K562 (cell line): ENCODE measurements around the gene NR4A2. TPM values are rescaled to one million over a fixed set of nuclear protein-coding genes. Genes with fewer than 3 reads are reported as not detected.

Source experiments
- BDP1 ChIP-seq: IDR thresholded peaks from 3 replicates; pipeline ENCODE4 v1.6.1; 2011; ENCODE audit not compliant: insufficient read length, insufficient read depth
- CCNT2 ChIP-seq: IDR thresholded peaks from 2 replicates; pipeline ENCODE4 v1.6.1; 2011; ENCODE audit warnings: borderline replicate concordance, low read depth, mild to moderate bottlenecking, moderate library complexity, mixed read lengths, low read length; ENCODE audit not compliant: insufficient read length; ENCODE audit errors: extremely low read depth
- FOSL1 ChIP-seq: fragments of 200-800 bp; sonication (Bioruptor generic); conservative IDR thresholded peaks from 2 replicates; pipeline ENCODE4 v1.6.1; 2016; ENCODE audit warnings: missing genetic modification characterization, missing compliant biosample characterization
- HDAC2 ChIP-seq: fragments of 450-650 bp; IDR thresholded peaks from 2 replicates; pipeline ENCODE4 v1.6.1; 2016; ENCODE audit warnings: mild to moderate bottlenecking
- HDGF ChIP-seq: fragments of 450-650 bp; IDR thresholded peaks from 2 replicates; pipeline ENCODE4 v1.6.1; 2016
- HIVEP1 ChIP-seq: fragments of 250-450 bp; sonication (Bioruptor Pico); IDR thresholded peaks from 2 replicates; pipeline ENCODE4 v1.4.0; 2020; ENCODE audit warnings: mild to moderate bottlenecking
- JUN ChIP-seq, 2 experiments: sonication (generic) in 1 of 2; formaldehyde crosslinking in 1 of 2; IDR thresholded peaks; 2 replicates each; pipeline versions ENCODE4 v1.6.1 to v1.8.0; 2012 to 2022; ENCODE audit warnings: borderline replicate concordance in 2 of 2, mild to moderate bottlenecking in 2 of 2, improper control_type of control experiment in 1 of 2, low read depth in 1 of 2, low read length in 1 of 2, missing genetic modification reagents in 1 of 2
- MYBL2 ChIP-seq, 2 experiments: fragments of 450-650 bp in 1 of 2; sonication (generic) in 1 of 2; formaldehyde crosslinking in 1 of 2; IDR thresholded peaks; 2 replicates each; pipeline versions ENCODE4 v1.6.1 to v1.8.1; 2017 to 2022; ENCODE audit warnings: borderline replicate concordance in 1 of 2, inconsistent platforms in 1 of 2, low read depth in 1 of 2, mild to moderate bottlenecking in 1 of 2, missing genetic modification reagents in 1 of 2, moderate library complexity in 1 of 2
- NBN ChIP-seq: fragments of 450-650 bp; IDR thresholded peaks from 2 replicates; pipeline ENCODE4 v1.6.1; 2016; ENCODE audit warnings: low read depth, mild to moderate bottlenecking
- POU5F1 ChIP-seq: fragments of 150-350 bp; IDR thresholded peaks from 2 replicates; pipeline ENCODE4 v1.6.1; 2014; ENCODE audit warnings: borderline replicate concordance, low read length, low read depth, mild to moderate bottlenecking; ENCODE audit not compliant: partially characterized antibody
- RFX5 ChIP-seq: IDR thresholded peaks from 2 replicates; pipeline ENCODE4 v1.6.1; 2011; ENCODE audit warnings: low read depth, mild to moderate bottlenecking, improper control_type of control experiment, low read length
- RUNX1 ChIP-seq: sonication (generic); IDR thresholded peaks from 2 replicates; pipeline ENCODE4 v1.6.1; 2016; ENCODE audit warnings: antibody characterized with exemption, low read depth
- SIRT6 ChIP-seq: IDR thresholded peaks from one replicate; pipeline ENCODE4 v1.6.1; 2012; ENCODE audit warnings: low read depth, mild to moderate bottlenecking, control low read depth, inconsistent platforms, low read length, moderate library complexity
- SREBF1 ChIP-seq: fragments of 150-350 bp; IDR thresholded peaks from 2 replicates; pipeline ENCODE4 v1.6.1; 2014; ENCODE audit warnings: antibody characterized with exemption, low read depth, low read length, borderline replicate concordance
- YY1 ChIP-seq, 3 experiments: IDR thresholded peaks; 2 replicates each; pipeline ENCODE4 v1.6.1; 2011; ENCODE audit warnings: low read length in 2 of 3, mild to moderate bottlenecking in 2 of 3, moderate library complexity in 2 of 3, borderline replicate concordance in 1 of 3, control low read depth in 1 of 3, low read depth in 1 of 3; ENCODE audit not compliant: insufficient read depth in 3 of 3, insufficient replicate concordance in 2 of 3, control insufficient read depth in 1 of 3, insufficient read length in 1 of 3; ENCODE audit errors: extremely low read depth in 1 of 3
- ZNF12 ChIP-seq: sonication (generic); formaldehyde crosslinking; IDR thresholded peaks from 2 replicates; pipeline ENCODE4 v1.4.0; 2020; ENCODE audit warnings: mild to moderate bottlenecking, missing genetic modification reagents
- ZNF253 ChIP-seq: fragments of 250-450 bp; sonication (Bioruptor Pico); conservative IDR thresholded peaks from 2 replicates; pipeline ENCODE4 v1.6.1; 2021; ENCODE audit warnings: mild to moderate bottlenecking
- ZNF444 ChIP-seq: fragments of 250-450 bp; sonication (Bioruptor Pico); IDR thresholded peaks from 2 replicates; pipeline ENCODE4 v1.4.0; 2020; ENCODE audit warnings: mild to moderate bottlenecking, moderate library complexity
- polyA plus RNA-seq, 8 experiments: library from polyadenylated mRNA; depleted of rRNA in 4 of 8; stranded (reverse) in 5 of 8; unstranded in 3 of 8; fragments of >200 nt; fragmentation: Nextera tagmentation in 2 of 8; fragmentation: Illumina TruSeq in 1 of 8; extraction: Ambion mirVana in 2 of 8; extraction: Trizol in 1 of 8; gene quantifications; 2 replicates each; pipeline versions ENCODE4 v1.2.1 to v1.2.3, GENCODE V29; 2011 to 2014; ENCODE audit warnings: inconsistent platforms in 1 of 8, missing spikeins in 1 of 8
- total RNA-seq, 7 experiments: library from RNA; depleted of rRNA in 6 of 7; stranded (reverse); fragments of >200 nt in 6 of 7; fragmentation: Illumina TruSeq in 2 of 7; extraction: Trizol in 2 of 7; gene quantifications; 2 replicates each; pipeline versions ENCODE4 v1.2.1 to v1.2.3, GENCODE V29; 2011 to 2021; ENCODE audit warnings: low replicate concordance in 1 of 7
- TF ChIP-seq, protein P1 (sequence below): sonication (generic); formaldehyde crosslinking; IDR thresholded peaks from 2 replicates; pipeline ENCODE4 v1.8.1; 2023; ENCODE audit warnings: mild to moderate bottlenecking, missing genetic modification reagents
- TF ChIP-seq, protein P2 (sequence below): fragments of 450-650 bp; IDR thresholded peaks from 2 replicates; pipeline ENCODE4 v1.6.1; 2016; ENCODE audit warnings: borderline replicate concordance

NR4A2 gene
- total and polyA plus RNA-seq, 9 of the 15 experiments (the other 6 are each of a cell fraction or from before 2014, with no cell fraction given), result 0.94 to 5.1 (median 1.3) TPM

- TF ChIP-seq, protein P1, sequence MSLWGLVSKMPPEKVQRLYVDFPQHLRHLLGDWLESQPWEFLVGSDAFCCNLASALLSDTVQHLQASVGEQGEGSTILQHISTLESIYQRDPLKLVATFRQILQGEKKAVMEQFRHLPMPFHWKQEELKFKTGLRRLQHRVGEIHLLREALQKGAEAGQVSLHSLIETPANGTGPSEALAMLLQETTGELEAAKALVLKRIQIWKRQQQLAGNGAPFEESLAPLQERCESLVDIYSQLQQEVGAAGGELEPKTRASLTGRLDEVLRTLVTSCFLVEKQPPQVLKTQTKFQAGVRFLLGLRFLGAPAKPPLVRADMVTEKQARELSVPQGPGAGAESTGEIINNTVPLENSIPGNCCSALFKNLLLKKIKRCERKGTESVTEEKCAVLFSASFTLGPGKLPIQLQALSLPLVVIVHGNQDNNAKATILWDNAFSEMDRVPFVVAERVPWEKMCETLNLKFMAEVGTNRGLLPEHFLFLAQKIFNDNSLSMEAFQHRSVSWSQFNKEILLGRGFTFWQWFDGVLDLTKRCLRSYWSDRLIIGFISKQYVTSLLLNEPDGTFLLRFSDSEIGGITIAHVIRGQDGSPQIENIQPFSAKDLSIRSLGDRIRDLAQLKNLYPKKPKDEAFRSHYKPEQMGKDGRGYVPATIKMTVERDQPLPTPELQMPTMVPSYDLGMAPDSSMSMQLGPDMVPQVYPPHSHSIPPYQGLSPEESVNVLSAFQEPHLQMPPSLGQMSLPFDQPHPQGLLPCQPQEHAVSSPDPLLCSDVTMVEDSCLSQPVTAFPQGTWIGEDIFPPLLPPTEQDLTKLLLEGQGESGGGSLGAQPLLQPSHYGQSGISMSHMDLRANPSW, result no peak
- no peak for TF ChIP-seq JUN (IDR thresholded peaks at IDR 0.05; ENCODE audit: borderline replicate concordance, low read depth, low read length)
- no peak for TF ChIP-seq JUN (CRISPR knock-in tag; IDR thresholded peaks at IDR 0.05; ENCODE audit: borderline replicate concordance)
- no peak; the same call in 1 of the 2 replicates for TF ChIP-seq HDAC2
- TF ChIP-seq FOSL1 (tag), result no peak; the same call in 1 of the 2 replicates
- no peak for TF ChIP-seq HDGF
- no peak for TF ChIP-seq HIVEP1 (CRISPR knock-in tag)
- TF ChIP-seq MYBL2 (IDR thresholded peaks at IDR 0.05; ENCODE audit: low read depth), result no peak
- no peak for TF ChIP-seq MYBL2 (CRISPR knock-in tag; IDR thresholded peaks at IDR 0.05; ENCODE audit: borderline replicate concordance)
- TF ChIP-seq CCNT2, result no peak
- no peak for TF ChIP-seq BDP1
- no peak for TF ChIP-seq ZNF12 (CRISPR knock-in tag)
- no peak for TF ChIP-seq ZNF444
- no peak for TF ChIP-seq SREBF1
- no peak for TF ChIP-seq RUNX1
- no peak for TF ChIP-seq ZNF253 (CRISPR knock-in tag)
- TF ChIP-seq, protein P2, sequence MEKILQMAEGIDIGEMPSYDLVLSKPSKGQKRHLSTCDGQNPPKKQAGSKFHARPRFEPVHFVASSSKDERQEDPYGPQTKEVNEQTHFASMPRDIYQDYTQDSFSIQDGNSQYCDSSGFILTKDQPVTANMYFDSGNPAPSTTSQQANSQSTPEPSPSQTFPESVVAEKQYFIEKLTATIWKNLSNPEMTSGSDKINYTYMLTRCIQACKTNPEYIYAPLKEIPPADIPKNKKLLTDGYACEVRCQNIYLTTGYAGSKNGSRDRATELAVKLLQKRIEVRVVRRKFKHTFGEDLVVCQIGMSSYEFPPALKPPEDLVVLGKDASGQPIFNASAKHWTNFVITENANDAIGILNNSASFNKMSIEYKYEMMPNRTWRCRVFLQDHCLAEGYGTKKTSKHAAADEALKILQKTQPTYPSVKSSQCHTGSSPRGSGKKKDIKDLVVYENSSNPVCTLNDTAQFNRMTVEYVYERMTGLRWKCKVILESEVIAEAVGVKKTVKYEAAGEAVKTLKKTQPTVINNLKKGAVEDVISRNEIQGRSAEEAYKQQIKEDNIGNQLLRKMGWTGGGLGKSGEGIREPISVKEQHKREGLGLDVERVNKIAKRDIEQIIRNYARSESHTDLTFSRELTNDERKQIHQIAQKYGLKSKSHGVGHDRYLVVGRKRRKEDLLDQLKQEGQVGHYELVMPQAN, result no peak
- TF ChIP-seq NBN, result no peak
- TF ChIP-seq RFX5, result no peak
- no peak for TF ChIP-seq YY1 (IDR thresholded peaks at IDR 0.05; ENCODE audit: borderline replicate concordance in 1 of 3, control insufficient read depth in 1 of 3, extremely low read depth in 1 of 3, insufficient read depth in 3 of 3, insufficient read length in 1 of 3, insufficient replicate concordance in 2 of 3, low read depth in 1 of 3, low read length in 2 of 3)
- TF ChIP-seq SIRT6, result no peak
- no peak for TF ChIP-seq POU5F1
Observed at GRCh38 chr2:156340804-156341451, 8.4 kb upstream of the NR4A2 start (continued).
